ENCODE measurements around the gene MECP2. TPM values are rescaled to one million over a fixed set of nuclear protein-coding genes. Genes with fewer than 3 reads are reported as not detected.

MECP2 gene
- total RNA-seq, 4 donors from 2014 or later, result 19.7 to 76.0 (median 33.9) TPM

- no peaks in the 10 kb centered on the region for H3K36me3 ChIP-seq
- no peak for DNase-seq (ENCODE audit: low spot score in 2 of 2)
- H3K27ac ChIP-seq, result no peak overlapping the region
- H3K9me3 ChIP-seq, result no peaks in the 10 kb centered on the region
- no peak overlapping the region for H3K4me3 ChIP-seq
- WGBS, result 78% methylated on average over 7 of the region's 7 CpGs
- H3K27me3 ChIP-seq, result no peaks in the 10 kb centered on the region
- peaks cover 19% of the 10 kb centered on the region for H3K4me1 ChIP-seq
- no peak for TF ChIP-seq POLR2A (IDR thresholded peaks at IDR 0.05)
- TF ChIP-seq, protein P1, sequence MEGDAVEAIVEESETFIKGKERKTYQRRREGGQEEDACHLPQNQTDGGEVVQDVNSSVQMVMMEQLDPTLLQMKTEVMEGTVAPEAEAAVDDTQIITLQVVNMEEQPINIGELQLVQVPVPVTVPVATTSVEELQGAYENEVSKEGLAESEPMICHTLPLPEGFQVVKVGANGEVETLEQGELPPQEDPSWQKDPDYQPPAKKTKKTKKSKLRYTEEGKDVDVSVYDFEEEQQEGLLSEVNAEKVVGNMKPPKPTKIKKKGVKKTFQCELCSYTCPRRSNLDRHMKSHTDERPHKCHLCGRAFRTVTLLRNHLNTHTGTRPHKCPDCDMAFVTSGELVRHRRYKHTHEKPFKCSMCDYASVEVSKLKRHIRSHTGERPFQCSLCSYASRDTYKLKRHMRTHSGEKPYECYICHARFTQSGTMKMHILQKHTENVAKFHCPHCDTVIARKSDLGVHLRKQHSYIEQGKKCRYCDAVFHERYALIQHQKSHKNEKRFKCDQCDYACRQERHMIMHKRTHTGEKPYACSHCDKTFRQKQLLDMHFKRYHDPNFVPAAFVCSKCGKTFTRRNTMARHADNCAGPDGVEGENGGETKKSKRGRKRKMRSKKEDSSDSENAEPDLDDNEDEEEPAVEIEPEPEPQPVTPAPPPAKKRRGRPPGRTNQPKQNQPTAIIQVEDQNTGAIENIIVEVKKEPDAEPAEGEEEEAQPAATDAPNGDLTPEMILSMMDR (IDR thresholded peaks at IDR 0.05), result no peak
- no peak for TF ChIP-seq EP300 (IDR thresholded peaks at IDR 0.05)
- TF ChIP-seq POLR2AphosphoS5 (IDR thresholded peaks at IDR 0.05), result no peak
Observed at GRCh38 chrX:154084449-154085300, 12.8 kb downstream of the MECP2 start.

- Histone ChIP-seq H3K4me3 (no peak overlapping the region), H3K27me3 (no peaks in the 10 kb centered on the region), H3K4me1 (peaks cover 19% of the 10 kb centered on the region), H3K27ac (peak overlapping the region; percentile 45), H3K36me3 (no peaks in the 10 kb centered on the region), H3K9me3 (no peaks in the 10 kb centered on the region)
- 55% methylated on average over 6 of the region's 6 CpGs for WGBS
- TF ChIP-seq POLR2A (IDR thresholded peaks at IDR 0.05) (no peak), EP300 (IDR thresholded peaks at IDR 0.05) (no peak), POLR2AphosphoS5 (IDR thresholded peaks at IDR 0.05) (no peak)
- TF ChIP-seq, protein P1 (IDR thresholded peaks at IDR 0.05), result no peak
- DNase-seq (ENCODE audit: low spot score in 2 of 2), result no peak
Observed at GRCh38 chrX:154083126-154083517, 14.4 kb downstream of the MECP2 start.

- H3K9me3 ChIP-seq, result no peaks in the 10 kb centered on the region
- no peak for DNase-seq (ENCODE audit: low spot score in 2 of 2)
- no peaks in the 10 kb centered on the region for H3K27me3 ChIP-seq
- H3K27ac ChIP-seq, result peak overlapping the region; percentile 54
- peaks cover 19% of the 10 kb centered on the region for H3K4me1 ChIP-seq
- 58% methylated on average over 11 of the region's 11 CpGs for WGBS
- TF ChIP-seq, protein P1 (IDR thresholded peaks at IDR 0.05), result no peak
- no peak for TF ChIP-seq EP300 (IDR thresholded peaks at IDR 0.05)
- no peak for TF ChIP-seq POLR2AphosphoS5 (IDR thresholded peaks at IDR 0.05)
- TF ChIP-seq POLR2A (IDR thresholded peaks at IDR 0.05), result no peak
- no peak overlapping the region for H3K4me3 ChIP-seq
- H3K36me3 ChIP-seq, result no peaks in the 10 kb centered on the region
Observed at GRCh38 chrX:154082396-154083125, 15.0 kb downstream of the MECP2 start.

- 91% methylated on average over 4 of the region's 4 CpGs for WGBS
- Histone ChIP-seq H3K4me3 (no peak overlapping the region), H3K27me3 (no peaks in the 10 kb centered on the region), H3K36me3 (no peaks in the 10 kb centered on the region), H3K27ac (no peak overlapping the region), H3K9me3 (no peaks in the 10 kb centered on the region), H3K4me1 (peaks cover 7% of the 10 kb centered on the region)
- DNase-seq (ENCODE audit: low spot score in 2 of 2), result no peak
- TF ChIP-seq POLR2A (IDR thresholded peaks at IDR 0.05), result no peak
- TF ChIP-seq POLR2AphosphoS5 (IDR thresholded peaks at IDR 0.05), result no peak
- TF ChIP-seq, protein P1 (IDR thresholded peaks at IDR 0.05), result no peak
- no peak for TF ChIP-seq EP300 (IDR thresholded peaks at IDR 0.05)
Observed at GRCh38 chrX:154077101-154077500, 20.4 kb downstream of the MECP2 start.

GRCh38 chrX:154074199-154074598, 23.3 kb downstream of the MECP2 start:
- WGBS, result 68% methylated on average over 3 of the region's 3 CpGs

More at GRCh38 chrX:154074199-154074598, 23.3 kb downstream of the MECP2 start:
- Histone ChIP-seq H3K27ac (no peak overlapping the region), H3K27me3 (no peaks in the 10 kb centered on the region), H3K36me3 (no peaks in the 10 kb centered on the region), H3K9me3 (no peaks in the 10 kb centered on the region), H3K4me3 (no peak overlapping the region), H3K4me1 (no peaks in the 10 kb centered on the region)
- no peak for DNase-seq (ENCODE audit: low spot score in 2 of 2)
- TF ChIP-seq POLR2AphosphoS5 (IDR thresholded peaks at IDR 0.05), result no peak
- TF ChIP-seq EP300 (IDR thresholded peaks at IDR 0.05), result no peak
- no peak for TF ChIP-seq POLR2A (IDR thresholded peaks at IDR 0.05)
- TF ChIP-seq, protein P1 (IDR thresholded peaks at IDR 0.05), result no peak

Data from suprapubic skin (tissue), 4 donors.